GM19351 (cell line): ENCODE data around the gene CCDC160.
"Not testable (repeated sequence)": the region's sequence is repeated elsewhere in the genome, so short reads cannot be mapped to it uniquely, and the experiment has no call there.

Source experiments
- ATAC-seq: cut with Tn5 transposase; IDR thresholded peaks from one replicate; pipeline ENCODE4 v1.9.1; 2021; ENCODE audit warnings: mild to moderate bottlenecking, moderate library complexity; ENCODE audit not compliant: unreplicated experiment

CCDC160 gene

DNA sequence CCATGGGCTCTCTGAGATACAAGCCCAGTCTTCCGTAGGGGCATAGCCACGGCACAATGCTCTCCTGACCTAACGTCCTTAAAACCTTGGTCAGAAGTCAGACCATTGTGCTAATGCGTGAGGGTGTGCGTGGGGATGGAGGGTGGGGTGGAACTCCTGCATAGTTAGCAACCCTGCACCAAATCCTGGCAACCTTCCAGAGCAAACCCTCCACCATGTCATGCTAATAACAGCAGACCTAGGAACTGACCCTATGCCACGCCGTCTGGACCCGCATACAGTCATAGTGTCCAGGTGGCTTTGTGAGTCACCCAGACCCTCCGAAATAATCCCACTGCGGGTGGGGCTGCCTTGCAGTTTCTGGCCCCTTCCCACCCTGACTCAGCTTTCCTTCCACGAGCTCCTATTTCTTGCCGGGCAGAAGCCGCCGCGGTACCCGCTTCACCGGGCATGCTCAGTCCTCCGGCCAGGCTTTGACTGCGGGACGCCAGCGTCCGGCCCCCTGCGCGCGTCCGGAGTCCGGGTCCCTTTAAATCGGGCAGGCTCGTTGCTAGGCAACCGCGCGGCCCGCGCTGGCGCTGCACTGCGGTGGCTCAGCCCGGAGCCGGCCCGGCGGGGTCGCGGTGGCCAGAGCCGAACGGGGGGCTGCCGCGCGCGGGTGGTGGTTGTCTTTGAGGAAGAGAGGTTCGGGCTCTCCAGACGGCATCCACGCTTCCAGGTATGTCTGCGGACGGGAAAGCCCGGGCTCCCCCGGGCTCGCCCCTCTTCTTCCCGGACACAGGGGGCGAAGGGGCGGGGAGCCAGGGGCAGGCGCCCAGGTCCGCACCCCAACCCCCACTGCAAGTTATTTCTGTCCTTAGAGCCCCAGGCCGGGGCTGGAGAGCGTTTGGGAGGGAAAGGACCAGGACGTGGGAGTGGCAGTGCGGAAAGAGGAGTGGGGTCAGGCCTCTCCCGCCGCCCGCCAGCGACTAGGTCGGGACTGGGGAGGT lies at the start of gene CCDC160:
CCDC160 (plus strand) TSS at position 557 of the 989 bp plus-strand sequence. CDS start 7,619 bp downstream, outside the sequence.
- ATAC-seq, result no peak

DNA sequence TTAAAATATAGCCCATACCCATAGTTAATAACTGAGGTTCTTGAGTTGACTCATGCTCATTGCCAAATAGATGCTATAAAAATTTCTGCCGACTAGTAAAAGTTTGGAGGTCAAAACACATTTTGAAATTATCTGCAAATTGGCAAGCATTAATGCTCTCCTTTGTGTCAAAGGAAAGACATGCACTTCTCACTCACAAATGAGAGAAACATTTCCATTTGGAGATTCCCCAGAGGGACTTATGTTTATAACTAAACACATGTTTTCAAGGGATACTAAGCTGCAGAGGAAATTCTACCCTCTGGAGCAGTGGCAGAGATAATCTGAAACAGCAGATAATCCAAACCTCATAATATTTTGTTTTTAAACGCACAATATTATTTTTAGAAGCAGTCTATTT lies 45.7 kb upstream of the CCDC160 start:
- no peak for ATAC-seq

DNA sequence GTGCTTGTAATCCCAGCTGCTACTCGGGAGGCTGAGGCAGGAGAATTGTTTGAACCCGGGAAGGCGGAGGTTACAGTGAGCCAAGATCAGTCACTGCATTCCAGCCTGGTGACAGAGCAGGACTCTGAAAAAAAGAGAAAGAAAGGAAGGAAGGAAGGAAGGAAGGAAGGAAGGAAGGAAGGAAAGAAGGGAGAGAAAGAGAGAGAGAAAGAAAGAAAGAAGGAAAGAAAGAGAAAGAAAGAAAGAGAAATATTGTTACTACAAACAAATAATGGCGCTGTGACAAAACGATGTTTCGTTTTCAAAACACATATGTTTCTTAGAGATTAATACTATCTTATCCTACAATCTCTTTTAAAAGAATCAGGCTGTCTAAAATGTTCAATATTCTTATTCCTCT lies 42.1 kb upstream of the CCDC160 start:
- no peak for ATAC-seq

DNA sequence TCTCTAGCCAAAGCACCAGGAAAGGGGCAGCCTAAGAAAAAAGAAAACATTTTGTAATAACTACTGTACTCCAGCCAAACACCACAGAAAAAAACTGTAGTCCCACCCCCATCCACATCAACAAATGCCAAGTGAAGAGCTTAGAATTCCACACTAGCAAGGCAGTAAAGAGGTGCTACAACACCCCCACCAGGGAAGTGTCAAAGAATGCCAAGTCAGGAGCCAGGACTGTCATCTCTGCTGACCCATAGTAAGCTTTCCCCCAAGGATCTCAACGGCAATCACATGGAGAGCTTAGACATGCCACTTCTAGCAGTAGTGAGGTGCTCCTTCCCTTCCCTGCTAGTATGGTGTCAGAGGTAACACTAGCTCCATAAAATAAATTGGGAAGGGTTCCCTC lies 34.4 kb upstream of the CCDC160 start:
- no peak for ATAC-seq

DNA sequence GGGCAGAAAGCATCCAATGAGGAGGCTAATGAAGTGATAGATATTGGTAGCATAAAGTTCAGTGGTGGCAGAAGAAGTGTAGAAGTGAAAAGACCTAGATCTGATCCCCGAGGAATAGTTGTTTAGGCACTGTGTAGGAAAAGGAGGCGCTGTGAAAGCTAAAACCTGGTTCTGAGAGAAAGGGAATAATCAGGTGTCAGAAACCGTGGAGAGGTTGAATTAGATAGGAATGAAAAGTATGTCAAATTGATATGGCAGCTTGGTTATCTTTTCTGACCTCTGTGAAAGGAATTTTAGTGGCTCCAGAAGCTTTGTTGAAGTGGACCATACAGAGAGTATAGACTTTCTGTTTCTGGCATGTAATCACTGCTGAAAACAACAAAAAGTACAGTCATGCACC lies 30.8 kb upstream of the CCDC160 start:
- ATAC-seq, result no peak

DNA sequence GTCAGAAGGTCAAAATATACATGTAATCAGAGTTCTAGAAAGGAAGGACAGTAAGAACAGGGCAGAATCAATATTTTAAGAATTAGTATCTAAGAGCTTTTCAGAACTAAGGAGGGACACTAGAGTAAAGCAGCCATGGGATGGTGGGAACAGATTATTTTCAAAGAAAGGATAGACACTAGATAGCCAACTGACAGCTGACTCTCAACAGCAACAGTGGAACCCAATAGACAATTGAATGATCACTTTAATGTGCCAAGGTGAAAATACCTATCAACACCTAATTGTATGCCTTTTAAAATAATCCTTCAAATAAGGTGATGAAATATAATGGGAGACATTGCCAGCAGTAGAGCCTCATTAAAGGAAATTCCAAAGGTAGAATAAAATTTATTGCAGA lies 26.5 kb upstream of the CCDC160 start:
- no peak for ATAC-seq

DNA sequence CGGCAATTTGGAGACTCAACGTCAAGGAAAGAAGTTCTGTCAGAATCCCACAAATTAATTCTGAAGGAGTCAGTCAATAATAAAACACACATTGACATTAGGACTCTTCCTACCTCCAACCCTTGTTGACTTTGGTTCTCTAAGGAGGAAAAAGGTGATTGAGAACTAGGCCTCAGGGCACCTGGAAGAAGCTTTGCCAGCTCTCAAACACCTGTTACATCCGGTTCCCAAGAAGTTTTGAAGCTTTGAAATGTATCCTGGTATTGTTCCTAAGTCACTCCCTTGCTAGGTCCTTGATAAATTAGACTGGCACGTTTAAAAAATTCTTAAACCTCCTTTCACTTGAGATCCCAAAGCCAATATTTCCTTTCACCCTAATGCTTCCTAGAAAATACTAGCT lies 1.7 kb upstream of the CCDC160 start:
- ATAC-seq, result no peak

DNA sequence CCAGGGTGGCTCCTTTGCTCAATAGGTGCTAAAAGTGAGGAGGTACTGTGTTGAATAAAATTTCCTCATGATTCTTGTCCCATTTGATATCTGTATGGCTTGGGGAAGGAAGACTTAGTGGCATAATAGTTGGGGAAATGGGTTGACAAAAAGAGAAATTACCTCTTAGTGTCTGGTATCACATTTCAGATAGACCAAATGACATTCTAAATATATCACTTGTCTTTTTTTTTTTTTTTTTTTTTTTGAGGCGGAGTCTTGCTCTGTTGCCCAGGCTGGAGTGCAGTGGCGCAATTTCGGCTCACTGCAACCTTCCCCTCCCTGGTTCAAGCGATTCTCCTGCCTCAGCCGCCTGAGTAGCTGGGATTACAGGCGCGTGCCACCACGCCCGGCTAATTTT lies 1.2 kb downstream of the CCDC160 start:
- ATAC-seq, result not testable (repeated sequence)

DNA sequence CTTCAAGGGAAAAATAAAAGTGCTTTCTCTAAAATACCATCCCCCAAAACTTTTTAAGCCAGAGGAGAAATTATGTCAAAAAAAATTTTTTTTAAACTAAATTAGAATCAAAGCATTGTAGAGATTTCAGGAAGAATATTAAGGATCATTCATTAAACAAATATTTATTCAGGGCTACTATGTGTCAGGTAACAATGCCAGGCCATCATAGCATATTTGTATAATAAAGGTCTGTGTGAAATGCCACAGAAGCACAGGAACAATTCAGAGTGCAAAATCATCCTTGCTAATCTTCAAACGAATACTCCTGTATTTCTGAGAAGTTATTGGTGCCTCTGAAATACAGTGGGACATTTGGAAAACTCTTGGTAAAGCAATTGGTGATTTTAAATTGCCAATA lies 2.0 kb downstream of the CCDC160 start:
- no peak for ATAC-seq

DNA sequence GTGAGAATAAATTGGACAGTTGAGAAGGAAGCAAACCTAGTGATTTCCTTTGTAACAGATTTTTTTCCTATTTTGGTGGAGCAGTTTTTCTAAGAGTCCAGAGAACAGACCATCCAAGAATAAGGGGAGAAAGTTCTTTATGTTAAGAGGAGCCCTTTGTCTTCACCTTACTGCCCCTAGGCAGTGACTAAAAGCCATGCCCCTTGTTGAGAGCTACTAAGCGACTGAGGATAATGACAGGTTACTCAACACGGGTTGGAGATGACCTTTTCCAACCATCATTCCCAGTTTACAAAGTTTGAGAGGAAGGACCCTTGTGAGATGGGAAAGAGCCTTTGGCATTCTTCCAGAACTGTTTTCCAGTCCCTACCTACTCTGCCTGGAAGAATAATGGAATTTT lies 3.2 kb downstream of the CCDC160 start:
- ATAC-seq, result no peak

DNA sequence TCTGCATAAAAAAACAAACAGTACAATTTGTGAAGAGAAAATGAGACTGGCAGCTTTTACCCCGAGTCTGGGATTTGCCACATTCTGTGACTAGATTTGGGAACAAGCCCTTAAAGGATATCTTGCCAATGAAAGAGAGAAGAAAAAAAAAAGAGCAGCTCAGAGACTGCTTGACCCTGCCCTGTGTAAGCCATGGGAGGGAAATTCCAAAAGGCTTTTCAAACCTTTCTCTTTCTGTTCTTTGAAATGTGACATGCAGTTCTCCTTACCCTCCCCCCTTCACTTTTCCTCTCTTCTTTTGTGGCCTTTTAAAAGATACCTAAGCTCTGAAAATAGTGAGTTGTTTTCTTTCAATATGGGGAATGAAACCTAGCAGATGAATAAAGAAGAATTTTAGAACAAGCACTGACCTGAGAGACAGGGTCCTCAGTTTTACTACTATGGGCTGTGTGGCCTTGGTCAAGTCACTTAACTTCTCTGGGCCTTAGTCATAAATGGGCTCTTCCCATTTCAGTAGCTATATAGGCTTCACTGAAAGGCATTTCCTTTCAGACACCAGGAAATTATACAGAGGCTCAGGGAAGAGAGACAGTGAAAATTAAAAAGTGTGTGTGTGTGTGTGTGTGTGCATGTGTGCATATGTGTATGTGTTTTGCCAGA lies 5.1 kb downstream of the CCDC160 start:
- no peak for ATAC-seq

DNA sequence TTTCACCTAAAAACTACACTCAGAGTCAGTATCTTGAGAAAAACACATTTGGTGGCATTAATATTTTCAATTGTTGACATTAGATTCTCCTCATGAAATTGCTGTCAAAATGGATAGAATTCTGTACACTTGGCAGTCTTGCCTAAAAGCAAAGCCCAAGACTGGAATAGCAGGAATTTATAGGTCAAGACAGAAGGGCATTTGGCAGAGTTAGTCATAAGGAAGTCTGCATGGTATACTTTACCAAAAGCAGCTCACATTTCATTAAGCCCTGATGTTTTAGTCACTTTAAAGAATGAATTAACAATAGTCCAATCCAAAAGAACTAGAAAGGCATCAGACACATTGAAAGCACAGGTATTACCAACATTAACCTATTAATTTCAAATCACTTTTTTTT lies 7.1 kb downstream of the CCDC160 start:
- ATAC-seq, result no peak

DNA sequence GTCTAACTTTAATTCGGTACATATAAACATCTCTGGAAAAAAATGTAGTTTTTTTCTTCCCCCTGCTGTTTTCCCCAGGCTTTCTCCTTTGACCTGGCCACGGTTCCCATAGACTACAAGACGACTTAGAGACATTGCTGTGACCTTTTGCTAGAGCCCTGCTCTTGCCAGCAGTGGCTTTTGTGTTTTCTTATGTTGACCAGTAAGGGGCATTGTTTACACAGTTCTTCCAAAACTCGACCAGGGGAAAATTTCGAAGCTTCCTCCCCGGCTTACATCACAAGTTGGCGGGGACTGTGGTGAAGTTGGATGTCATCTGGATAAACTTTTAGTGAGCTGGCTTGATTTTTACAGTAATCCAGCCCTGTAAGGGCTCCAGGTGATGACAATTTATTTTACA lies 9.3 kb downstream of the CCDC160 start:
- no peak for ATAC-seq

DNA sequence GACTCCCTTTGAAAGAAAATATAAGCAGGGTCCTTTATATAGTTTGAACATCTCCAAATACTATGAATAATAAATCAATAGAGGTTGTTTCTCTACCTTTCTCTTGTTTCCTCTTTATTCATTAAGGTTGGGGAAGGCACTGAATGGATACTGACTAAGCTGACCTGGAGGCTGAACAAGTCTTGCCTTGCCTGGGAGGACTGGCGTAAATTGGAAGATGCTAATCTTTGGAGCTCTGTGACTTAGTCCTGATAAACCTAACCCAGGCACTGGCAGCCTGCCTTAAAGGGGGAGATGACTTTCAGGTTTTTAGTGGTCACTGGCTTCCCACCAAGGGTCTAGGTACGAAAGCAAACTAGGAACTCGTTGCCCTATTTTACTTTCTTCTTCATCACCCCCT lies 10.5 kb downstream of the CCDC160 start:
- no peak for ATAC-seq

DNA sequence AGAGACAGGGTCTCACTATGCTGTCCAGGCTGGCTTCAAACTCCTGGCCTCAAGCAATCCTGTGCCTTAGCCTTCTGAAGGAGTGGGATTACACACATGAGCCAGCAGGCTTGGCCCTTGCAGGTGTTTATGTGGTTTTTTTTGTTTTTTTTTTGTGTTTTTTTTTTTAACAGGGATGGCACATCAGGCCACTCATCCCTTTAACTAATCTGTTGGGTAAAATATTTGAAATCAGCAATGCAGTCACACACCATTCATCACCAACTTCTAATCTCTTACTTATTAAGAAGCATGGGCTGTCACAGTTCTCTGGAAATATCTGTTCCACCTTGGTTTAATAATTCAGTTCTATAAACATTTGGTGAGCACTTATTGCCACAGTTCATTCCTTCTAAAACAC lies 12.3 kb downstream of the CCDC160 start:
- ATAC-seq, result no peak

DNA sequence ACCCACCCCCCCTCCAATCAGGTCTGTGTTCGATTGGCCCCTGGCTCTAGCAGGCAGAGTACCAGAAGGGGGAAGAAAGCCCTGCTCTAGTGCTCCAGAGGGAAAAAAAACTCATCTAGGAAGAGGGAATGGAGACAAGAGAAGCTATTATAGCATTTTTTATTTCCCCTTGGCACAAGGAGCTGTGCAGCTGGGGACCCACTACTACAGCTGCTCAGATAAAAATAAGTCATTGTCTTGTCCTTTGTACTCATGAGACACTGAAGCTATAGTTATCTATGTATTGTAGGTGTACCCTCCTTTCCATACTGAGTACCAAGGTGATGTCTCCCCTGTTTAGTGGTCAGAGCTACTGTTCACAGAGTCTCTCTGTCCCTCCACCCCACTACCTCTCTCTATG lies 14.3 kb downstream of the CCDC160 start:
- no peak for ATAC-seq

DNA sequence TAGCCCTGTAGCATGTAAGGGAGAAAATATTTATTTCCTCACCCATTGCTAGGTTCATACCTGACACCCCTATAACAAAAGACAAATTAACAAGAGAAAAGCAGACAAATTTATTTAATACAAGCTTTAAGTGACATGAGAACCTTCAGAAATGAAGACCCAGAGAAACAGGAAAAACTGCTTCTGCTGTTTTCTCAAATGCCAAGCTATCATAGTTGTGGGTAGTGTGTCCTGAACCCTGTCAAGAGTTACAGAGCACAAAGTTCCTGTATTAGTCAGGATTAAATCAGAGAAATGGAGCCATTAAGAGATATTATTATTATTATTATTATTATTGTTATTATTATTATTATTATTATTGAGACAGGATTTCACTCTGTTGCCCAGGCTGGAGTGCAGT lies 17.5 kb downstream of the CCDC160 start:
- ATAC-seq, result no peak

DNA sequence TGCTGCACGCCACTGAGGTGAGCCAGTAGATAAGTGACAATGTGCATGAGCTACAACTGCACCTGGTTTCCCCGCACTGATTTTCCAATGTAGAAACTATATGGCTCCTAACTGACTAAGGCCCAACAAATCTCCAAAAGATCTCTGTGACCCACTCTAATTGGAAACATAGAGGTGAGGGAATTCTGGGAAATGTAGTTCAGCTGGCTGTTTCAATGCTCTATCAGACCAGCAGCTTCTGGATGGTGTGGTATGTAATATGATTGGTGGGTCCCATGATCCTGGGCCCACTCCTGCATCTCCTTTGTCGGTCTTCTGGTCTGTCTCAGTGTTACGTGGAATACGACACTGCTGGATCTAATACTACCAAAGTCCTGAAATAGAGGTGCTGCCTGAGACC lies 18.6 kb downstream of the CCDC160 start:
- no peak for ATAC-seq

DNA sequence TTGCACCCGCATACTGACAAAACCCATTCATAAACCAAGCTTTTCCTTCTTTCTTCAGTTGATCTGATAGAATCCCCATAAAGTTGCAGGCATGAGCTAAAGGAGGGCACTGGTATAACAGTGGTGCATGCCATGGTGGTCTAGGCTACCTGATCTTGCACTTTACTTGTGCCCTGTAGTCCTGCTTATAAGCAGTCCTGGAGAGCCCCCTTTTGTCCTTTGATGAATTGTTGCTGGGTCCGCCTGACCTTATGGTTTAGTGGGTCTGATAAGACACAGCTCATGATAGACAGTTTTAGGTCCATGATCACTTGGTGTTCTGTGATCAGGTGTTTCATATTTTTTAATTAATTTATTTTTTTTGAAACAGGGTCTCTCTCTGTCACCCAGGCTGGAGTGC lies 19.7 kb downstream of the CCDC160 start:
- no peak for ATAC-seq

DNA sequence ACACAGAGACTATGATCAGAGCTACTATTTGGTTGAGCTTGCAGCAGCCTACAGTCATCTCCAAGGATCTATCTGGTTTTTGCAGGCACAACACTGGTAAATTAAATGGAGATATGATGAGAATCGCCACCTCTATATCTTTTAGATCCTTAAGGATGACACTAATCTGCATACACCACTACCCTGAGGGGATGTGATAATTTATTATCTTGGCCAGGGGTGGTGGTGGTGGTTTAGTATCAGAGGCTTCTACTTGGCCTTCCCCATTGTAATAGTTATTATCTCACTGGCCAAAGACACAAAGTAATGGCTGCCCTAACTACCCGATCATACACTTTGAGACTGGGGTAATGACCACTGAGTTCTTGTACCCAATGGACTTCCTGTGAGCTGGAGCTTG lies 21.2 kb downstream of the CCDC160 start:
- ATAC-seq, result no peak

DNA sequence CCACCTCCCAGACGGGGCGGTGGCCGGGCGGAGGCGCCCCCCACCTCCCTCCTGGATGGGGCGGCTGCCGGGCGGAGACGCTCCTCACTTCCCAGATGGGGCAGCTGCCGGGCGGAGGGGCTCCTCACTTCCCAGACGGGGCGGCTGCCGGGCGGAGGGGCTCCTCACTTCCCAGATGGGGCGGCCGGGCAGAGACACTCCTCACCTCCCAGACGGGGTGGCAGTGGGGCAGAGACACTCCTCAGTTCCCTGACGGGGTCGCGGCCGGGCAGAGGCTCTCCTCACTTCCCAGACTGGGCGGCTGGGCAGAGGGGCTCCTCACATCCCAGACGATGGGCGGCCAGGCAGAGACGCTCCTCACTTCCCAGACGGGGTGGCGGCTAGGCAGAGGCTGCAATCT lies 49.0 kb downstream of the CCDC160 start:
- ATAC-seq, result not testable (repeated sequence)

DNA sequence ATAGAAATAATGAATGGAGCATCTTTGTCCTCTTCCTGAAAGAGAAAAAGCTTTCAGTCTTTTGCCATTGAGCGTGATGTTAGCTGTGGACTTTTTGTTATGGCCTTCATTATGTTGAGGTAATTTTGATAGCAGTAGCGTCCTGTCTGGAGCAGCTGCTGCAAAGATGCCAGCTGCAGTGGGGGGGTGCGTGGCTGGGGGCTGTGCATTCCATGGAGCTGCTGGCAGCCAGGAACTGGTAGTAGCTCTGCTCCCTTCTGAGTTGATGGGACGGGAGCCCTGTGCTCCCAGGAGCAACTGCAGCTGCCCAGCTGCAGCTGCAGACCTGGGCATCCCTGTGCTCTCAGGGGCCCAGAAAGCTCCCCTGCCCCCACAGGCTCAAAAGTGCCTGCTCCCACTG lies 50.4 kb downstream of the CCDC160 start:
- no peak for ATAC-seq
